Measurements from ENCODE around the gene NFU1. TPM values are rescaled to one million over a fixed set of nuclear protein-coding genes. Genes with fewer than 3 reads are reported as not detected.

Gene NFU1
- total RNA-seq, 2 experiments from 2014 or later: 15.4 to 30.5 TPM

- Histone ChIP-seq H3K27ac (ENCODE audit: low read depth, low read length, poor library complexity, severe bottlenecking) (no peak overlapping the region), H2AFZ (ENCODE audit: low read length) (no peak overlapping the region), H3K4me2 (ENCODE audit: low read length) (no peak overlapping the region), H3K79me2 (ENCODE audit: insufficient read depth, low read depth, low read length) (no peaks in the 10 kb centered on the region), H3K4me1 (ENCODE audit: insufficient read depth, low read length, poor library complexity, severe bottlenecking) (no peaks in the 10 kb centered on the region), H4K20me1 (ENCODE audit: insufficient read depth, low read length) (no peaks in the 10 kb centered on the region), H3K9me2 (ENCODE audit: insufficient read depth, low read length) (no peaks in the 10 kb centered on the region), H3K36me3 (ENCODE audit: insufficient read depth, low read length) (peaks cover 19% of the 10 kb centered on the region), H3K9me3 (ENCODE audit: low read length) (no peaks in the 10 kb centered on the region), H3K4me3 (ENCODE audit: low read depth, low read length, poor library complexity, severe bottlenecking) (no peak overlapping the region)
- no TSS peak for BruUV-seq (replicated peaks)
- TF ChIP-seq, protein P1, sequence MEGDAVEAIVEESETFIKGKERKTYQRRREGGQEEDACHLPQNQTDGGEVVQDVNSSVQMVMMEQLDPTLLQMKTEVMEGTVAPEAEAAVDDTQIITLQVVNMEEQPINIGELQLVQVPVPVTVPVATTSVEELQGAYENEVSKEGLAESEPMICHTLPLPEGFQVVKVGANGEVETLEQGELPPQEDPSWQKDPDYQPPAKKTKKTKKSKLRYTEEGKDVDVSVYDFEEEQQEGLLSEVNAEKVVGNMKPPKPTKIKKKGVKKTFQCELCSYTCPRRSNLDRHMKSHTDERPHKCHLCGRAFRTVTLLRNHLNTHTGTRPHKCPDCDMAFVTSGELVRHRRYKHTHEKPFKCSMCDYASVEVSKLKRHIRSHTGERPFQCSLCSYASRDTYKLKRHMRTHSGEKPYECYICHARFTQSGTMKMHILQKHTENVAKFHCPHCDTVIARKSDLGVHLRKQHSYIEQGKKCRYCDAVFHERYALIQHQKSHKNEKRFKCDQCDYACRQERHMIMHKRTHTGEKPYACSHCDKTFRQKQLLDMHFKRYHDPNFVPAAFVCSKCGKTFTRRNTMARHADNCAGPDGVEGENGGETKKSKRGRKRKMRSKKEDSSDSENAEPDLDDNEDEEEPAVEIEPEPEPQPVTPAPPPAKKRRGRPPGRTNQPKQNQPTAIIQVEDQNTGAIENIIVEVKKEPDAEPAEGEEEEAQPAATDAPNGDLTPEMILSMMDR (conservative IDR thresholded peaks at IDR 0.05; ENCODE audit: low read length): no peak
- TF ChIP-seq EZH2phosphoT487 (IDR thresholded peaks at IDR 0.05; ENCODE audit: borderline replicate concordance, low read depth, low read length): no peak
- intact Hi-C loops (cut with micrococcal nuclease; ENCODE audit: unreplicated experiment): loop anchor here (10.0 kb wide), 1 partner anchor 215 kb away; the partner anchor contains the start of gene AAK1
- DNase-seq (ENCODE audit: low spot score): no peak
- CTCF ChIA-PET (ENCODE audit: unreplicated experiment): no interaction called here
- POLR2A ChIA-PET: no interaction called here
Observed at GRCh38 chr2:69429491-69430183, 7.6 kb downstream of the NFU1 start.

- no peak for DNase-seq (ENCODE audit: low spot score)
- Histone ChIP-seq H3K27ac (ENCODE audit: low read depth, low read length, poor library complexity, severe bottlenecking) (no peak overlapping the region), H3K4me2 (ENCODE audit: low read length) (no peak overlapping the region), H3K4me1 (ENCODE audit: insufficient read depth, low read length, poor library complexity, severe bottlenecking) (no peaks in the 10 kb centered on the region), H3K79me2 (ENCODE audit: insufficient read depth, low read depth, low read length) (no peaks in the 10 kb centered on the region), H2AFZ (ENCODE audit: low read length) (no peak overlapping the region), H3K9me3 (ENCODE audit: low read length) (no peaks in the 10 kb centered on the region), H3K4me3 (ENCODE audit: low read depth, low read length, poor library complexity, severe bottlenecking) (no peak overlapping the region), H3K36me3 (ENCODE audit: insufficient read depth, low read length) (peaks cover 19% of the 10 kb centered on the region), H4K20me1 (ENCODE audit: insufficient read depth, low read length) (no peaks in the 10 kb centered on the region), H3K9me2 (ENCODE audit: insufficient read depth, low read length) (no peaks in the 10 kb centered on the region)
- TSS peak; percentile 25 for BruUV-seq (replicated peaks)
- ChIA-PET CTCF (ENCODE audit: unreplicated experiment) (no interaction called here), POLR2A (no interaction called here)
- TF ChIP-seq, protein P1 (conservative IDR thresholded peaks at IDR 0.05; ENCODE audit: low read length): no peak
- no peak for TF ChIP-seq EZH2phosphoT487 (IDR thresholded peaks at IDR 0.05; ENCODE audit: borderline replicate concordance, low read depth, low read length)
- intact Hi-C loops (cut with micrococcal nuclease; ENCODE audit: unreplicated experiment): no loop called here
Observed at GRCh38 chr2:69428981-69429380, 8.3 kb downstream of the NFU1 start.

GRCh38 chr2:69424419-69424818 is 12.8 kb downstream of the NFU1 start:
- H3K36me3 ChIP-seq (ENCODE audit: insufficient read depth, low read length): peaks cover 20% of the 10 kb centered on the region
- H3K9me3 ChIP-seq (ENCODE audit: low read length): no peaks in the 10 kb centered on the region
- ChIA-PET CTCF (ENCODE audit: unreplicated experiment) (no interaction called here), POLR2A (no interaction called here)
- TF ChIP-seq, protein P1 (conservative IDR thresholded peaks at IDR 0.05; ENCODE audit: low read length): no peak
- TF ChIP-seq EZH2phosphoT487 (IDR thresholded peaks at IDR 0.05; ENCODE audit: borderline replicate concordance, low read depth, low read length): no peak
- H3K9me2 ChIP-seq (ENCODE audit: insufficient read depth, low read length): no peaks in the 10 kb centered on the region
- H3K4me1 ChIP-seq (ENCODE audit: insufficient read depth, low read length, poor library complexity, severe bottlenecking): no peaks in the 10 kb centered on the region
- H3K27ac ChIP-seq (ENCODE audit: low read depth, low read length, poor library complexity, severe bottlenecking): no peak overlapping the region
- no TSS peak for BruUV-seq (replicated peaks)
- H3K79me2 ChIP-seq (ENCODE audit: insufficient read depth, low read depth, low read length): no peaks in the 10 kb centered on the region
- intact Hi-C loops (cut with micrococcal nuclease; ENCODE audit: unreplicated experiment): no loop called here
- DNase-seq (ENCODE audit: low spot score): no peak
- H2AFZ ChIP-seq (ENCODE audit: low read length): no peak overlapping the region
- H4K20me1 ChIP-seq (ENCODE audit: insufficient read depth, low read length): no peaks in the 10 kb centered on the region
- no peak overlapping the region for H3K4me3 ChIP-seq (ENCODE audit: low read depth, low read length, poor library complexity, severe bottlenecking)
- H3K4me2 ChIP-seq (ENCODE audit: low read length): no peak overlapping the region

Data from OCI-LY7 (cell line).